GM08714 (cell line): ENCODE measurements around the gene TFAP2B.

Experiments
- H3K4me3 ChIP-seq: fragments of 200-500 bp; sonication (Bioruptor generic); 2 replicates; pipeline ENCODE4 v1.5.1; 2014; ENCODE audit warnings: mild to moderate bottlenecking, low read length, inconsistent platforms
- ZNF274 ChIP-seq: IDR thresholded peaks from 2 replicates; pipeline ENCODE4 v1.6.1; 2012; ENCODE audit warnings: mild to moderate bottlenecking, low read depth, low read length

Gene TFAP2B

DNA sequence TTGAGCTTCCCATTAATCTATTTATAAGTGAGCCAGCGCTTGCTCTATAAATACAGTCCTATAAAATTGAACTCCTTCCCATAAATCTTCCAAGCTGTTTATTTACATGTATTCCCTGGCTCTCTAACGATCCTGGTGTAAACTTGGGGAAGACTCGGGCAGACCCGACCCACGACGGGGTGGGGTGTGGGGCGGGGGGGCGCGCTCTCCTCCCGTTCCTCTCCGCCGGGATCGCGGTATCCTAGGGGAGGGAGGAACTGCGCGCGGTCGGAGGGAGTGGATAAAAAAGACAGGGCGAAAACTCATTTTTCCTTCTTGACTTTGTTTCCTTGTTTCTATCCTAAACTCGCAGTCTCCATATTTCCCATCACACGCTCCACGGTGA is 31.1 kb downstream of the TFAP2B start:
- no peak overlapping the region for H3K4me3 ChIP-seq

DNA sequence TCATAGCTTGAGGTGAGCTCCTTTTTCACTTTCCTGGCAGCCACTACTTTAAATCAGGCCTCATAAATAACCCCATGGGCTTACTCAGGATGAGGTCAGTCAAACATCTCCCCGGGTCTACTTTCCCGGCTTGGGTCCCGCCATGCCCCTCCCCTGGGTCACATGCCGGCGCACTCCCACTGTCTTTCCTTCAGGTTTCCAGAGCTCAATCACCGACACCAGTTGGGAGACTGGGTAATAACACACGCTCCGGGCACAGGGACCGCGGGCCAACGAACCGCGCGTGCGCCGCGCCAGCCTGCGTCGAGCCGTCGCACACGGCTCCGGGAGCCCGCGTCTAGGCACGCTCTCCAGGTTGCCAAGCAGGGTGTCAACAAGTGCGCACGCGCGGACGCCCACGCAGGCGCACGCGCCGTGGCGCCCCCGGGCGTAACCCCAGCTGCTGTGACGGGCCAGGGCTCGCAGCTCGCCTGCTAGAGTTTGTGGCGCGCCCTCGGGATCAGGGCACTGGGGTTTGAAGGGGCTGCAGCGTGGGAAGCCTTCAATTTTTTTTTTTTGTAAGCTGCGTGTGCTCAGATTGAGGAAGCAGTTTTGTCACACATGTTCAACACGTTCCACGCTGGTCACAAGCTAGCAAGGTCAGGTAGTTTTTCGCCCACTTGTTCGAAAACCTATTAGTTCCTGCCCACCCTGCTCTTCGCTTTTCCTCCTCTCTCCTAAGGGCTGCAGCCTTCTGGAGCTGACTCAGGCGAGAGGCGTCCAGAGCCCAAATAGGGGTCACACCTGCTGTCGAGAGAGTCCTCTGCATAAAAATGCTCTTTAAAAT is 31.8 kb downstream of the TFAP2B start:
- no peak overlapping the region for H3K4me3 ChIP-seq

More for the DNA sequence above, 31.1 kb downstream of the TFAP2B start:
- no peak for TF ChIP-seq ZNF274

DNA sequence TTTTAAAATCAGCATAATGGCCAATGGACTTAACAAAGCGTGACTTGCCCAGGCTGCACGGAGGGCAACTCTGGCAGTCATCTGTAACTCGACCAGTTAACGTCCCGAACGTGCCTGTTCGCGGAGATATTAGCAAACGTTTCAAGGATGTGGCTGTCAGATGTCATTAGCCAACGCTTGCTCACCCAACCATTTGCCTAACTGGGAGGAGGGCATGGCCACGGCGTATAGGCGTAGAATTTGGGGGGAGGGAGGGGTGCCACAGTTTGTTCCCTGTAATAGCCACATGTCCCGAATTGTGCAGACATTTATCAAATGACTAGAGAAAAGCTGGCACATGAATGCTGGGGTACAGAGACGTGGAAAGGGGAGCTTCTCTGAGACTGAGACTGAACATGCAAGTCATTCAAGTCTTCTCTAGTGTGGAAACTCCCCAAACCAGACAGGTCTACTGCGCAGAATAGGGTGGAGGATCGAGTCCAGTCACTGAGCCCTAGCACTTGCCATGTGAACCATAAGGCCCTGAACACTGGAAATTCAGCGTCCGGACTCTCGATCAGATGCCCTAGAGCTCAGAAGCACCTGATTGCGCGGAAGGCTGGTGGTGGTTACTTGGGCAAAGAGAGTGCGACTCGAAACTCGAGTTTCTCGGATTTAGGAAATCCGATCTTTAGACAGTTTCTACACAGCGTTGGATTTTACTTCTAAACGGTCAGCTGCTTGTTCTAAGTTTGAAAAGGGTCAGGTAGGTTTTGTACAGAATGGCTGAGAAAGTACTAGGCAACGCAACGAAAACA is 32.6 kb downstream of the TFAP2B start:
- H3K4me3 ChIP-seq = no peak overlapping the region
- no peak for TF ChIP-seq ZNF274

More for the DNA sequence above, 31.8 kb downstream of the TFAP2B start:
- no peak for TF ChIP-seq ZNF274

DNA sequence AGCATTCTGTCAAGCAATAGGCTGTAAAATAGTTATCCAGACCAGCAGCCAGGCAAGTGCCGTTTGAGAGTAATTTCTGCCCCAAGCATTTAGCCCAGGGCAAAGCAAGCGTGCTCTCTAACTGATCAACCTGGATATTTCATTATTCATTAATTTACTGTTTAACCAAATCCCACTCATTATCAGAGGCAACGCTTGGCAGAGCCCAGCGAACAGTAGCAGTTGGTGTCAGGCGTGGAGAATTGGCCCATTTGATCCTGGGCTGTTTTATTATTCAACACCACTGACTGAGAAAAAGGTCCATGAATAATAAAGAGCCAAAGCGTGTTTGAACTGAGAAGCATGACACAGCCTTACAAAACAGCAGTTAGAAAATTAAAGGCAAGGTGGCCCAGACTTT is 35.3 kb downstream of the TFAP2B start:
- no peak for TF ChIP-seq ZNF274
- H3K4me3 ChIP-seq = no peak overlapping the region

DNA sequence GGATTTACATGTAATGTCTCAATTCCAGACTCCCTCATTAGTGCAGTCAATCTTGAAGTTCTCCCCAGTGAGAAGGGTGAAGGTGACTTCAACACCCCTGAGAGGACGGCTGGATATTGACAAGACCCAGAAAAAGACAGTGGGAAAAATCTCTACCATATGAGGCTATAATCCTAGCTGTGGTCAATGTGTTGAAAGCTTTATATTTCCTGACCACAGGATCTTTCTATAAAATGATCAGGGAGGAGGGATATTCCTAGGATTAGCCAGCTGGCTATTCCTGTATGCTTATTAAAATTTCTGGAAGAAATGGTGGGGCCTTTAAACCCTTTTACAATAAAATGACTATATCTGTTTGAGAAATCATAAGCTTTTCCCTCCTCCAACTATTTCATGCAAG is 43.0 kb downstream of the TFAP2B start:
- no peak overlapping the region for H3K4me3 ChIP-seq
- no peak for TF ChIP-seq ZNF274

DNA sequence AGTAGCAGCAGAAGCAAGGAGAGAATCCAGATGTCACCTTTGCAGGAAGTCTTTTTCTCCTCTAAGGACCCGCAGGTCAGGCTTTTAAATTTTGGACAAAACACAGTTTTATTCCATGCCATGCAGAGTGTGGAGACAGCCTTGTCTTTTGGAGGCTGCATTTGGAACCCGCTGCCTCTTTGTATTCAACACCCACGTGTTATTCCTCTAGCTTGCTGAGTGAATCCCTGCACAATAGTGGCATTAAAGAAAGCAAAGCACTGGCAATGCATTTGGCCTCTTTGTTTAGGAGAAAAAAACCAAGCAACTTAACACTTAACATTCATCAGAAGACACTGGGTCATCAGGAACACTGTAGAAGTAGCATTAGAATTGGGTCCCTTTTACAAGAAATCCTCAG is 43.5 kb downstream of the TFAP2B start:
- TF ChIP-seq ZNF274 = no peak
- no peak overlapping the region for H3K4me3 ChIP-seq

DNA sequence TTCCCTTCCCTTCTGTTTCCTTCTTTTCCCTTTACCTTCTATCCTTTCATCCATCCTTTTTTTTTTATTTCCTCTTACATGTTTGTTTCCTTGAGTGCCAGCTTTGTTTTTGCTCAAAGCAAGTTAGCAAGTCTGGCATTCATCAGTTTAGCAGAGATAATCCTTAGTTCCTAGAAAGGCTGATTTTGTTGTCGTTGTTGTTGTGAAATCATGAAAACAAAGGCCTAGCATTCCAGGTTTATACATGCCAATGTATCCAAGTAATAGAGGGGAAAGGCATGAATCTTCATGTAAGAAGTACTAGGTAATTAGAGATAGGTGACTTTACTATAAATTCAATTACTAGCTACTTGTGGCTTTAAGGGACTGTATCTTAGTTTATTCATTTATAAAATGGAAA is 45.9 kb downstream of the TFAP2B start:
- H3K4me3 ChIP-seq = no peak overlapping the region
- no peak for TF ChIP-seq ZNF274

DNA sequence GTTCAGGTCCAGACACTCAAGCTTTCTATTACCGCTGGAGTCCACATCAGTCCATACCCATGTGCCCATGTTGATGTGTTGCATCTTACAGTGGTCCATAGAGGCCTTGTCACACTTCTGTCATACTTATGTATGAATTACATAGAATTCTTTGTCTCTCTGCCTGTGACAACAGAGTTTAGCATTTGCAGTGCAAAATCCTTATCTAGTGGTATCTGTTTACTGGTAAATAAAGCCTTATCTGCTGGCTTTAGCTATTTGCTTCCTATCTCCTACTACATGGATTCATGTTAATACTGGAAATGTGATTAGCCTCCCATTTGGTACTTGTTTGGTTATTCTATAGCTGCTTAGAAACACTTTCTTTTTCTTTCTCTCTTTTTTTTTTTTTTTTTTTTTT is 49.8 kb downstream of the TFAP2B start:
- TF ChIP-seq ZNF274 = no peak
- no peak overlapping the region for H3K4me3 ChIP-seq

DNA sequence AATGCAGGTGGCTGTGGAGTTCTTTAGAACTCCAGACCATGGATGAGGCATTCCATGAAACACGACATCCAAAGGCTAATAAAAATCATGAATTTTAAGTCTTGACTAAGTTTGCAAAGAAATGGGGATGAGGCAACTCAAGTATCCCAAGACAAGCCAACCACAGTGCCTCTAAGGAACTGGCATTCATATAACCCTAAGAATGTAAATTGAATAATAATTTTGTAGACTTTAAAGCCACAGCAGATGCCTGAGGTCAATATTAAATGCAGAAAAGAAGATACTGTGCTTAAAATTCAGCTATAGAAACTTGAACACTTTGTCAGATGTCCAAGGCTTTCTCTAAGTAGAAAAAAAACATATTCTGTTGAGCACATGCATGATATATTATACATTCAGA is 54.5 kb downstream of the TFAP2B start:
- no peak for TF ChIP-seq ZNF274
- H3K4me3 ChIP-seq = no peak overlapping the region

DNA sequence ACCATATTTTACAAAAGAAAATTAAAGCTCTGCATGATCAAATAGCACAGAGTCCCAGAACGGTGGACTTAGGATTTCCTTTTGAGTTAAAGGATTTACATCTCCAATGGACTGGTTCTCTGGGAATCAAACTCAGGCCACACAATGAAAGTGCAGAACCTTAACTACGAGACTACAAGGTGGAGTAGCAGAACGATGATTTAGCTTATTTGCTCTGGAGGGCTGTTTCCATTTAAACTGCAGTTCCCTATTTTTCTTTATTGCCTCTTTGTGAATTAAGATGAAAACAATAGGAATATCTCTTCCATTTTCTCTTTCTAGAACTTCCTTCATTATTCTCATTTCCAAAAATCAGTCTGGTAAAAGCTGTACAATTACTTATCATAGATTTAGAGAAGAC is 65.7 kb downstream of the TFAP2B start:
- H3K4me3 ChIP-seq = no peak overlapping the region
- no peak for TF ChIP-seq ZNF274

DNA sequence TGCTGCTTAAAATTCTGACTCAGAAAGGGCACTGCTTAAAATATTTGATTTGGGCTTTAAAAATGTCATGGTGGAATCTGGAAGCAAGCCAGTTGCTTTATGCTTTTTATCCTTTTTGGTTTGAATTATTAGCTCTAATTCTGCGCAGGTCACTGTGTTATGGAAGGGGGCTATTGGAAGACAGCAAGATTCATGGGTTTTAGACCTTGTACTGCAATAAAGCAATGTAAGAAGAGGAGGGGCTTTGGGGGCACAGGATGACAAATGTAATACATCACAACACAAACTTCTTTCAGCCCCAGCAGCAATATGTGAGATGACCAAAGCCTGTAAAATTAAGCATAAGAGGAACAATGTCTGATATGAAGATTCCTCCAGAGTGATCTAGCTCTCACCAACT is 68.4 kb downstream of the TFAP2B start:
- no peak for TF ChIP-seq ZNF274
- H3K4me3 ChIP-seq = no peak overlapping the region

DNA sequence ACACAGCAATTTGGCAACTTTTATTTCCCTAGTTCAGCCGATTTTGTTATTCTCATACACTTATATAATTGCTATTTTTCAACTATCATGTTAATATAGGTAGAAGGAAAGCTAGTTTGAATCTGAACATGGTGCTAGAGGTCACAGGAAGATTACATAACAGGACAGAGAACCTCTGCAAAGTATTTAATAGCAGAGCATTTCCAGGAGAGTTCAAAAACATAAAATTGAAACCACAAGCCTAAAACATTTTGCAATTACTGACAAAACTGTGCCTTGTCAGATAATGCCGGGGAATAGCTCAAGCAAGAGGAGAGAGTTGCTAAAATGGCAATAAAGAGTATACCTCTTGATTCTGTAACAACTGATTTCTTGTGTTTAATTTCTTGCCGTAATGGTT is 70.8 kb downstream of the TFAP2B start:
- TF ChIP-seq ZNF274 = no peak

DNA sequence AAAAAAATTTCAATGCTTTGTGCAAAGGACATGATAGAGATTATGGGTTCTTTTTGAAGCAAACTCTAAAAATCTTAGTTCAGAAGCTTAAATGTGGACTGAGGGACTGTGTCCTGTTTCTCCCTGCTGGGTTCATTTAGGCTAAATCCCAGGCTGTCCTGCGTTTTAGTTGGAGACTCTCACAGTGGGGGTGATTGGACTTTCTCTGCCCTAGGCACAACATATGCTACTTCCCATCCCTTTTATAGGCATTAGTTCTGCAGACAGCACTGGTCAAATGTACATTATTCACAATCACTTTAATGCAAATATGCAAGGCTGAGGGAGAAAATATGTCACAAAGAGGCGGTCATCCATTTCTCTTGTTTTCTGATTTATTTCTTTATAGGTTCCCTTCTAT is 71.3 kb downstream of the TFAP2B start:
- no peak for TF ChIP-seq ZNF274
- no peak overlapping the region for H3K4me3 ChIP-seq

More for the DNA sequence above, 70.8 kb downstream of the TFAP2B start:
- no peak overlapping the region for H3K4me3 ChIP-seq

DNA sequence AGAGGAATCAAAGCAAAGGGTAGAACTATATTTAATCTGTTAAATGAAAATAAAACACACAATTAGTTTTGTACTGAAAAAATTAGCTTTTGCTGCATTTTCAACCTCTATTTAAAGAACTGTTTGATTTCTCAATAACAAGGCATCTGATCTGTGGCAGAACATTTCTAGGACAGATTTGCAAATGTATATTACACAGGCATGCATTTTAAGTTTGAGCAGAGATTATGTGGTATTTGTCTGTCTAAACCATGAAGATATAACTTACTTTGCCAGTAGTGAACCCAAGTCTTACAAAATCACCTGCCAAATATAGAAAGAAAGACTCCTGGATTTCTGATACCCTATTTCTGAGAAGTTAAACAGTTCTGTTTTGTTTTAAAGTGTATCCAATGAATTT is 71.9 kb downstream of the TFAP2B start:
- no peak for TF ChIP-seq ZNF274
- H3K4me3 ChIP-seq = no peak overlapping the region

DNA sequence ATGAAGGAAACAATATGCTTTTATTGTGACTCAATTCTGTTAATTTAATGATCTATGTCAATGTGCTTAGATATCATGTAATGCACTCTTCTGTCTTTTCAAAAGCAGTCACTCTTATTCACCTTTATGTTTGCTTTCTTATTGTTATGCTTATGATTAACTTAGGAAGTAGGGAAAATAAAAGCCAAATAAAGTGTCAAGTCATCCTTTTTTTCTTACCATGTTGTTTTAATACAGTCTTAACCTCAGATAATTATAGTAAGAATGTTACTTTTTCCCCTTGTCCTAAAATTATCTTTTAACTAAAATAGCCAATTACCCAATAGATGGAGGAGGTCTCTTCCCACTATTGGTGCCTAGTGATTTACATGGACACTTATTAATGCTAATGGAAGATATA is 72.6 kb downstream of the TFAP2B start:
- no peak overlapping the region for H3K4me3 ChIP-seq
- no peak for TF ChIP-seq ZNF274
